Measurements from ENCODE around the gene RSPH1. TPM values are rescaled to one million over a fixed set of nuclear protein-coding genes. Genes with fewer than 3 reads are reported as not detected.

RSPH1 gene
- total and polyA plus RNA-seq, 2 of the 8 experiments (the other 6 are each of a cell fraction or from before 2014, with no cell fraction given) = 0.24 TPM; not detected in 1

GRCh38 chr21:42453224-42453985 is 42.6 kb downstream of the RSPH1 start:
- Histone ChIP-seq H3K14ac (ENCODE audit: insufficient read length) (no peak overlapping the region), H3K9me3 (ENCODE audit: insufficient read depth in 2 of 2, low read depth in 1 of 2, low read length in 1 of 2) (no peaks in the 10 kb centered on the region), H2BK5ac (ENCODE audit: low read depth, low read length) (no peak overlapping the region), H2BK20ac (ENCODE audit: low read length) (no peak overlapping the region), H3K4me2 (ENCODE audit: insufficient read depth in 1 of 2, low read depth in 2 of 2, low read length in 2 of 2) (no peak overlapping the region), H3K9ac (replicated peaks in 1 of 4; ENCODE audit: extremely low read depth in 1 of 4, low read depth in 3 of 4, low read length in 3 of 4) (no peak overlapping the region), H3K18ac (ENCODE audit: extremely low read depth, low read length) (no peak overlapping the region), H2AK5ac (ENCODE audit: low read depth, low read length) (no peak overlapping the region), H3K23me2 (ENCODE audit: low read depth, low read length) (no peaks in the 10 kb centered on the region), H4K91ac (replicated peaks; ENCODE audit: insufficient read length, low read length) (peak overlapping the region; percentile 47), H2AFZ (ENCODE audit: low read length) (0 out of 2 replicates have a peak overlapping the region, but pooled peaks have one; percentile 72), H4K20me1 (replicated peaks in 1 of 2; ENCODE audit: control insufficient read depth in 1 of 2, insufficient read depth in 2 of 2, low read length in 2 of 2) (no peaks in the 10 kb centered on the region), H2BK120ac (replicated peaks; ENCODE audit: low read depth, low read length) (no peak overlapping the region), H3K4me3 (ENCODE audit: extremely low read depth in 1 of 4, insufficient read depth in 2 of 4, low read depth in 3 of 4, low read length in 4 of 4) (no peak overlapping the region), H4K5ac (ENCODE audit: insufficient read length, low read depth, low read length) (no peak overlapping the region), H3K56ac (replicated peaks; ENCODE audit: insufficient read length, low read depth, low read length) (no peak overlapping the region), H2BK15ac (ENCODE audit: low read length) (no peak overlapping the region), H3K79me1 (ENCODE audit: low read depth, low read length) (no peaks in the 10 kb centered on the region), H3K27ac (ENCODE audit: low read depth, low read length) (no peak overlapping the region), H3K23ac (ENCODE audit: insufficient read length) (no peak overlapping the region), H3K27me3 (replicated peaks in 1 of 4; ENCODE audit: control insufficient read depth in 3 of 4, extremely low read depth in 1 of 4, insufficient read depth in 3 of 4, low read length in 3 of 4) (no peaks in the 10 kb centered on the region), H3K36me3 (ENCODE audit: control insufficient read depth in 2 of 4, insufficient read depth in 4 of 4, low read length in 3 of 4) (no peaks in the 10 kb centered on the region), H4K8ac (ENCODE audit: extremely low read depth, insufficient read depth, low read length) (no peak overlapping the region), H2BK12ac (ENCODE audit: low read depth, low read length) (no peak overlapping the region), H3K4me1 (replicated peaks in 1 of 4; ENCODE audit: control insufficient read depth in 3 of 4, insufficient read depth in 4 of 4, low read length in 3 of 4) (peaks cover 0 to 2% (median 0%) of the 10 kb centered on the region in 4 experiments; a peak in 2 of 7 replicates), H3K4ac (replicated peaks; ENCODE audit: insufficient read length, low read depth, low read length) (no peak overlapping the region), H3K79me2 (ENCODE audit: control insufficient read depth in 1 of 2, insufficient read depth in 2 of 2, low read length in 2 of 2) (no peaks in the 10 kb centered on the region)
- DNase-seq (ENCODE audit: low read depth in 1 of 2, low spot score in 2 of 2) (no peak), FAIRE-seq (no peak)
- 86% methylated on average over 18 of the region's 18 CpGs; no CpG with 5 or more reads in 1 of the 2 experiments for WGBS, 2 experiments (ENCODE audit: extremely low coverage in 1 of 2, insufficient coverage in 1 of 2, insufficient read length in 1 of 2, insufficient replicate concordance in 2 of 2, low coverage in 1 of 2, low lambda C conversion rate in 2 of 2, missing lambda C conversion rate in 1 of 2)
- CTCF ChIA-PET (ENCODE audit: partially characterized antibody) = interaction anchor here (0.9 to 1.5 kb wide), 4 partner anchors 14 to 143 kb away, joined by 3 to 4 read pairs (median 3); partner anchors contain the start of gene TFF1
- POLR2A ChIA-PET (ENCODE audit: partially characterized antibody) = interaction anchor here (1.0 to 1.6 kb wide), 2 partner anchors 10 to 12 kb away, joined by 3 read pairs; no protein-coding TSS in a partner anchor
- TF ChIP-seq SUZ12 (IDR thresholded peaks at IDR 0.05; ENCODE audit: low read length) = no peak
- no peak for TF ChIP-seq CREB1 (IDR thresholded peaks at IDR 0.05)
- TF ChIP-seq TBP (IDR thresholded peaks at IDR 0.05; ENCODE audit: low read depth, low read length) = no peak
- TF ChIP-seq RXRA (IDR thresholded peaks at IDR 0.05; ENCODE audit: insufficient read depth, low read depth, low read length) = no peak
- no peak for TF ChIP-seq NANOG (IDR thresholded peaks at IDR 0.05; ENCODE audit: insufficient read depth, low read depth, low read length, poor library complexity, severe bottlenecking)
- no peak for TF ChIP-seq EZH2 (IDR thresholded peaks at IDR 0.05; ENCODE audit: low read depth, low read length, severe bottlenecking)
- no peak for TF ChIP-seq ATF2 (IDR thresholded peaks at IDR 0.05; ENCODE audit: low read length)
- TF ChIP-seq CEBPB (IDR thresholded peaks at IDR 0.05; ENCODE audit: low read depth, low read length) = no peak
- no peak for TF ChIP-seq RAD21 (IDR thresholded peaks at IDR 0.05 in 1 of 2, conservative IDR thresholded peaks at IDR 0.05 in 1 of 2; ENCODE audit: low read depth in 2 of 2, low read length in 2 of 2)
- TF ChIP-seq SP1 (IDR thresholded peaks at IDR 0.05; ENCODE audit: low read depth, low read length) = no peak
- no peak for TF ChIP-seq CHD2 (IDR thresholded peaks at IDR 0.05; ENCODE audit: low read length)

Measured in H1 (cell line).